ENCODE data around the gene MVK.

The MVK gene

DNA sequence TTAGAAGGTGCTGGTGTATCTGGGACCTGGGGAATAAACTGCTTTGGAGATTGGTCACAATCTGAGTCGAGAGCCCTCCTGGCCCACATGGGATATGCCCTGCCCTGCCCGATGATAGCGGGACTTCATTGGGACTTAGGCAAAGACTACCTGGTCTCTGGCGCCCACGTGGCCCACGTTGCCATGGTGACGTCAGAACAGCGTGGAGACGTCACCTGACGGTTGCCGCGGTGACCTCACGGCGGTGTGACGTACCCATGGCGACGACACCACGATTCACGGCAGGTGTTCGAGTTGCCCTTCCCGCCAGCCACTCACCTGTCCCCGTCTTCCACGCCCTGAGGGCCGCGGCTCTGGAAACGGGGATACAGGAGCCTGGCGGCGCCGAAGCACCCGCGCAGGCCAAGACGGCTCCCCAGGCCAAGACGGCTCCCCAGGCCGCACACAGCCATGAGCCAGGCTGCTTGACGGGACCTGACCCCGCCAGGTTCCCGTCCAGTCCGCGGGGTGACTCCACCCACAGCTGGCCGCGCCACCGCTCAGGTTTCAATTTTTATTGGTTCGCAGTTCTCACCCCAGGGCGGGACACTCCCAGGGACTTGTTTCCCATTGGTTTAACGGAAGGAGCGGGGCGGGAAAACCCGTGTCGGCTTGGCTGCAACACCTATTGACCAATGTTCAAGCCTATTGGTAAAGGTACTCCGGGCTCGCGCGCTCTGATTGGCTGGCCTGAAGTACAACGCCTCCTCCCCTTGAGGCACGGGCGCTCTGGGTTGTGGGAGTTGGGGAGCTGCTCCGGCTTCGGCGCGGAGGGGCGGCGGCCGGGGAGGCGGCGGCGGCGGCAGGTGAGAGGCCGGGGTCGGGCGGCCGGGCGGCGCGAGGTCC is at the start of gene MVK, which contains the start of gene MMAB:
Gene MVK (plus strand): TSS at position 766 of the 885 bp plus-strand sequence. CDS start 1,029 bp downstream, outside the sequence.
Gene MMAB (minus strand): TSS at position 476 of the 885 bp plus-strand sequence. CDS start 24 bp downstream, at position 452.
- Mint-ChIP-seq H3K27me3 (no peaks in the 10 kb centered on the region), H3K4me3 (peak within 1 kb of the TSS; percentile 89 to 91), H3K4me1 (peaks cover 34% of the 10 kb centered on the region), H3K9me3 (no peaks in the 10 kb centered on the region), H3K27ac (peak within 1 kb of the TSS; percentile 95 to 98)
- DNase-seq, result peak; percentile 97 to 100
- ATAC-seq, result peak; percentile 96

DNA sequence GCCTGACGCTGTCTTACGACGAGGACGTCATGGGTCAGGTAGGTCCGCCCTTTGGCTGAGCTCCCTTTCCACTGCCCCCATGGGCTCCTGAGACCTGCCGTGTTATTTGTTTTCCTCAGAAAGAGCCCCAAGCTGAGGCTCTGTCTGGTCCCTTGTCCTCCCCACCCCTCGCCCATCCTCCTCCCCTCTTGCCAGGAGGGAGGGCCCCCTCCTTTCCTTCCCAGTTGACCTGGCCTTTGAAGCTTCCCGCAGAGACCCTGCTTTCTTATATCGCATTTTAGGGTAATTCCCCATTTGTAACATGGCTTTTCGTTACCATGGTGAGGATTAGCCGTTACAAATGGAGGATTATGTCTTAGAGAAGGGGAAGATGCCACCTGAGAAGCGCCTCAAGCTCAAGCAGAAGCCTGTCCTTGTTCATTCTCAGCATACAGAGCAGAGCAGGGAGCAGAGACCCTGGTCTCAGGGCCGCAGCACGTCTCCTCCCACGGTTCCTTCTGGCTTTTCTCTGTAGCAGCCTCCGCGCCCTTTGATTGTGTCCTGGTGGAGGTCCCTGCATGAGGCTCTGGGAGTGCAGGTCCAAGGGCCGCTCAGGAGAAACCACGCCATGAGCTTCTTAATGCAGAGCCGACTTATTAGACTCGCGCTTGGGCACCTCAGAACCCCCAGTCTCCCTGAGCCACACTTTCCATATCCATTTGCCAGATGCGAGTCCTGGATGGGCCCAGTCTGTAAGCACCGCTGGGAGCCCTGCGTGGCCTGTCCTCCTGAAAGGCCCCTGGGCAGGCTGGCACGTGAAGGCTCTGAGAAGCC is 48.9 kb upstream of the MVK start:
- peak overlapping the region in 1 of 2 donors; percentile 59 for H3K27ac Mint-ChIP-seq
- H3K4me3 Mint-ChIP-seq, result no peak overlapping the region
- no peaks in the 10 kb centered on the region for H3K4me1 Mint-ChIP-seq
- H3K9me3 Mint-ChIP-seq, result no peaks in the 10 kb centered on the region
- DNase-seq (no peak), ATAC-seq (no peak)
- H3K27me3 Mint-ChIP-seq, result no peaks in the 10 kb centered on the region

DNA sequence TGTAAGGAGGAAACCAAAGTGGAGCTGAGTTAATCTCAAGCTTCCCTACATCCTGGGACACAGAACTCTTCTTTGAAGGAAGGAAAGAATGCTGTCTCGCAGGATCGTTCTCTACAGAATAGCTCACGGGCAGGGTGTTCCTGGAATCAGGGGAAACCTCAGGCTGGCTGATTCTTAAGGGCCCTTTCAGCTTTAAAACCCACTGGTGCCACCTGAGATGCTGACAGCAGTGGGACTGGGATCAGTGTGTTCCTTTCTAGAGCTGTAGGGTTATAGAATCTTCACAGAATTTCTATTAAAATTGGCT is 48.4 kb upstream of the MVK start:
- ATAC-seq (no peak), DNase-seq (no peak)
- Mint-ChIP-seq H3K4me1 (no peaks in the 10 kb centered on the region), H3K9me3 (no peaks in the 10 kb centered on the region), H3K27ac (peak overlapping the region in 1 of 2 donors; percentile 59), H3K4me3 (no peak overlapping the region), H3K27me3 (no peaks in the 10 kb centered on the region)

DNA sequence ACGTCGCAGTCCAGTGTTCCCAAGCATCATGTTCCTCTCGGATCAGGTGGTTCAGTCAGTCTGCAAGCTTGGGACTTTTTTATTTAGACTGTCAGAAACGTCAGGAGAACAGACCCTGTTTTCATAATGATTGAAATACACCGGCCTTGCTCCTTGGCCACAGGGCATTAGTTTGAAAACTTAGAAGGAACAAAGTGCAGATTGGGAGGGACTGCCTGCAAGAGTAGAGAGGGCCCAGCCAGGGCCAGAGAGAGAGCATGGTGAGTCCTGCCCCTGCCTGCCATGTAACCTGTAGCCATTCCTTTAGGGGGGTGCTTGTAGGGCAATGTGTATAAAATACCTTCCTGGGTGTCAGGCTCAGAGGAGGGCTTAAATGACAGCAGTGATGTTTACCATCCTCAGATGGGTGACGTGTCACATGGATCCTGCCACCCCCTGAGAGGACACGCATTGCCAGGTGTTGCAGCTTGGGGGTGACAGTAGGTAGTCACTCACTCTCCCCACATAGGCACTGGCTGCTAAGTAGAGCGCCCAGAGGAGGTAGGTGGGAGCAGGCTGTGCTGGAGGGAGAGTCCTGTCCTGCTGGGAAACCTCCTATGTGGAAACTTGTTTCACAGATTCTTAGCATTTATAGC is 46.0 kb upstream of the MVK start:
- no peak for DNase-seq
- peak overlapping the region in 1 of 2 donors; percentile 72 for H3K27ac Mint-ChIP-seq
- H3K27me3 Mint-ChIP-seq, result no peaks in the 10 kb centered on the region
- no peaks in the 10 kb centered on the region for H3K9me3 Mint-ChIP-seq
- no peak overlapping the region for H3K4me3 Mint-ChIP-seq
- no peak for ATAC-seq
- no peaks in the 10 kb centered on the region for H3K4me1 Mint-ChIP-seq

DNA sequence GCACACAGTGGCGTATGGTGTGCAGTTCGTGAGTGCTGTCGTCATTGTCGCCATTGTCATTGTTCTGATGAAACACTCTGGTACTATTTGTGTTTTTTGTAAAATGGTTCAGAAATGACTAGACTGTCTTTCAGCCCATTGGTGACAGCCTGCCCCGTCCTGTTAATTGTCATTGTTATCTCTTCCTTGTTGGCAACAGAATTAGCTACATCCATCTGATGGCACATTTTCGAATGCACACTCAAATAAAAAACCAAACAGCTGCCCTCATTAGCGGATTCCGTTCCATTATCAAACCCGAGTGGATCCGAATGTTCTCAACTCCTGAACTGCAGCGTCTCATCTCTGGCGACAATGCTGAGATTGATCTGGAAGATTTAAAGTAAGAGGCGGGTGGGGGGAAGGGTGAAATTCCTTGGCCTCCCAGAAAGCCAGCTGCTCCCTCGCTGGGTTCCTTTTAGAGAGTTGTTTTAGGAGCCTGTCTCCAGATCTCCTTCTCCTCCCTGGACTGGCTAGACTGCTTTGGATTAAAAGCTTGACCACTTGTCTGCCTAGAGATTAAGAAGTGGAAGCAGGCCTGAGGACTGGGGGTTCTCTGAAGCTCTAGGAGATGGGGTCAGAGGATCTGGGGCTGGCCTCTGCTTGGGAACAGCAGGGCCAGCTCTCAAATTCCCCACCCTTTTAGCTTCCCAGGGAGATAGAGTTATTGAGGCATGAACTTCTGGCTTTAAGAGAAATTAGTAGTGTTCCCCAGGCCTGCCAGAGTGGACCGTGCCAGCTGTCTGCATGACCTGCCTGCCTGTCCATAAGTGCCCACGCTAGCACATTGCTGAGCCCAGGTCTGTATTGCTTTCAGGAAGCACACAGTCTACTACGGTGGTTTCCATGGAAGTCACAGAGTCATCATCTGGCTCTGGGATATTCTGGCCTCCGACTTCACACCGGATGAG is 43.6 kb upstream of the MVK start:
- Mint-ChIP-seq H3K27me3 (no peaks in the 10 kb centered on the region), H3K27ac (peak overlapping the region; percentile 35 to 52), H3K9me3 (no peaks in the 10 kb centered on the region), H3K4me1 (no peaks in the 10 kb centered on the region), H3K4me3 (no peak overlapping the region)
- ATAC-seq (no peak), DNase-seq (no peak)

DNA sequence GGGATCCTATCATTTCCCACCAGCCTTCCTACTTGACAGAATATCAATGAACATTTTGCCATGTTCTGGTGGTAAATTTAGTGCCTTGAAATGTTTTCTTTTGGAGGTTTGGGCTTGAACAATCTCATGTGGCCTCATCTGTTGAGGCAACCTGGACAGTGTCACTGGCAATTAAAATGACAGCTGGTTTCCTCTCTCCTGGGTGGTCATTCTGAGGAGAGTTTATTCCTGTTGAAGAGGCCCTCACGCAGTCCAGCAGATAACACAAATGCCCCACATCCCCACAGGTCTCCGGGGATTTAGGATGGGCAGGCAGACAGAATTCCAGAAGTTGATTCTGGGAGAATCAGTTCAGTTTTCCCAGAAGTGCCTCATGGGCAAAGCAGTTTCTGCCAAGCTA is 42.2 kb upstream of the MVK start:
- H3K27me3 Mint-ChIP-seq, result no peaks in the 10 kb centered on the region
- DNase-seq (no peak), ATAC-seq (no peak)
- H3K4me3 Mint-ChIP-seq, result no peak overlapping the region
- H3K27ac Mint-ChIP-seq, result no peak overlapping the region
- no peaks in the 10 kb centered on the region for H3K9me3 Mint-ChIP-seq
- H3K4me1 Mint-ChIP-seq, result no peaks in the 10 kb centered on the region

DNA sequence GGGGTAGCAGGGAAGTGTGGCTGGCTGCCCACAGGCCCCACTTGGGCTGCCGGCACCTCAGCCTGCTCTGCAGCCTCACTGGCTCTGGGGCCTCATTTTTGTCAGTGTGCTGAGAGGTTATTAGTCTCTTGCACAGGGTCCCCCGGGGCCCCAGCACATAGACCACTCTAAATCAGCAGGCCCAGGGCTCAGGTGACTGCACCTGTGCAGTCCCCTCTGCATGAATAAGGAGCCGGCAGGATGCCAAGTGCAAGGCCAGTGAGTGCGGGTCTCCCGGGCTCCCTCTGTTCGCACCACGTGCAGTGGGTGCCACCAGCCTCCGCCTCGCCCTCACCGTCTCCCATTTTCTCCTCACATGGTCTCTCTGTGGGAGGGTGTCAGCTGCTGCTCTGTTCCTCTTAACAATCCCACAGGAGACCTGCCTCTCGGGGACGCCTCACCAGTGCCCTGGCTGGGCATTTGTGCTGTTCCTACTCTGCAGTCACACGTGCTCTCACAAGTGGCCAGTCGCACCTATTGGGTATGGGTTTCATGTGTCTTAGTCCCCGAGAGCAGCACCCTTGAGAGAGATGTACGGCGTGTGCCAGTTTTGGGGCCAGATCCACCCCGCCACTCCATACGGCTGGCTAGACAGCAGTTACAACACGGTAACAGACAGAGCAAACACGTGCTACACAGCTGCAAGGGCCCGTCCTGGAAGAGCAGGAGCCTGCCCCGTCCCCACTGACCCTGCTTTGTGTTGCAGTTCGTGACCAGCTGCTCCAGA is 40.7 kb upstream of the MVK start:
- peak; percentile 31 for ATAC-seq
- H3K9me3 Mint-ChIP-seq, result no peaks in the 10 kb centered on the region

DNA sequence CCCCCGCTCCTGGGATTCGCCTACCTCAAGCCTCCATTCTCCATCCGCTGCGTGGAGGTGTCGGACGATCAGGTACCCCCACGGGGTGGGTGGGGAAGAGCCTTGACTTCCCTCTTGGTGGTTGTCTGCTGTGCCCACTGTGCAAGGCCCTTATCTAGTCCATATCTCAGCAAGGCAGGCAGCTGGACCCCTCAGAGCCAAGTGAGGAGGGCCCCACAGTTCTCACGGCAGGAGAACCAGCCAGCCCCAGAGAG is 40.2 kb upstream of the MVK start:
- H3K27ac Mint-ChIP-seq, result no peak overlapping the region
- H3K27me3 Mint-ChIP-seq, result no peaks in the 10 kb centered on the region
- no peak for ATAC-seq
- H3K4me1 Mint-ChIP-seq, result no peaks in the 10 kb centered on the region
- no peak overlapping the region for H3K4me3 Mint-ChIP-seq
- no peaks in the 10 kb centered on the region for H3K9me3 Mint-ChIP-seq
- no peak for DNase-seq

More for the DNA sequence above, 40.7 kb upstream of the MVK start:
- Mint-ChIP-seq H3K27ac (peak overlapping the region in 1 of 2 donors; percentile 30), H3K4me3 (no peak overlapping the region), H3K27me3 (no peaks in the 10 kb centered on the region), H3K4me1 (no peaks in the 10 kb centered on the region)
- no peak for DNase-seq

DNA sequence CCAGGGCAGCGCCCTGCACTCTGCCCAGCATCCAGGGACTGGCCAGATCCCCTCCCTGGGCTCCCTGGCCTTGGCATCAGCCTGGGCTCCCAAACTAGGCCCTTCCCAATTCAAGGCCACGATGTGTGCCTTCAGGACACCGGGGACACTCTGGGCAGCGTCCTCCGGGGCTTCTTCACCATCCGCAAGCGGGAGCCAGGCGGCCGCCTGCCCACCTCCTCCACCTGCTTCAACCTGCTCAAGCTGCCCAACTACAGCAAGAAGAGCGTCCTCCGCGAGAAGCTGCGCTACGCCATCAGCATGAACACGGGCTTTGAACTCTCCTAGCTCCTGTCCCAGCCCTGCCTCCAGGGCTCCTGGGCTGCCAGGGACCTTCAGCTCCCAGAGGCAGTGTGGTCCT is 39.1 kb upstream of the MVK start:
- no peak overlapping the region for H3K27ac Mint-ChIP-seq
- H3K4me3 Mint-ChIP-seq, result no peak overlapping the region
- DNase-seq, result no peak
- H3K27me3 Mint-ChIP-seq, result no peaks in the 10 kb centered on the region
- no peaks in the 10 kb centered on the region for H3K9me3 Mint-ChIP-seq
- ATAC-seq, result no peak
- H3K4me1 Mint-ChIP-seq, result no peaks in the 10 kb centered on the region

DNA sequence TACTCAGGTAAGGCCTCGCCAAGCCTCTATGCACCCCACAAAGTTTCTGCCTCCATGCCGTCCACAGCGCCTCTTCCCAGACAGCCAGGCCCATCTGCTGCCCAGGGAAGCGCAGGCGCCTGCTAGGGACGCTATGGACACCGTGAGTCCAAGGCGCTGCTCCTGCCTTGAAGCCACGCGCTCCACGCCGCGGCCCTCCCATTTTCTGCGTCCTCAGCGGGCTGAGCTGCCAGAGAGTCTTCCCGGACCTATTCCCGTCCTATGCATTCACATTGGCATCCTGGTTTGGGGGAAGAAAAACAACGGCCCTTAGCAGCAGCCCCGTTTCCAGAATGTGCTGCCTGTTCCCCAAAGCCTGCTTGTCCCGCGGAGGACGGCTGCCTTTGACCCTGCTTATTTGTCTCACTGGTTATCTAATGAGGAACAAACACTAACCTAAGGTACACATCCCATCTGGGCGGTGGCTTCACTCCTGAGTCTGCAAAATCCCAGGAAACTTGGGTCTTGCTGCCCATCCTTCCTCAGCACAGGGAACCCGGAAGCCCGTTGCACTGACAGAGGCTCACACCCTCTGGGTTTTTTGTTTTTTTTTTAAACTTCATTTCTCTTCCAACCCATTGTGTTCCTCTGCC is 38.2 kb upstream of the MVK start:
- Mint-ChIP-seq H3K9me3 (no peaks in the 10 kb centered on the region), H3K27ac (peak overlapping the region in 1 of 2 donors; percentile 76), H3K4me1 (no peaks in the 10 kb centered on the region), H3K27me3 (no peaks in the 10 kb centered on the region), H3K4me3 (no peak overlapping the region)
- DNase-seq (no peak), ATAC-seq (no peak)

DNA sequence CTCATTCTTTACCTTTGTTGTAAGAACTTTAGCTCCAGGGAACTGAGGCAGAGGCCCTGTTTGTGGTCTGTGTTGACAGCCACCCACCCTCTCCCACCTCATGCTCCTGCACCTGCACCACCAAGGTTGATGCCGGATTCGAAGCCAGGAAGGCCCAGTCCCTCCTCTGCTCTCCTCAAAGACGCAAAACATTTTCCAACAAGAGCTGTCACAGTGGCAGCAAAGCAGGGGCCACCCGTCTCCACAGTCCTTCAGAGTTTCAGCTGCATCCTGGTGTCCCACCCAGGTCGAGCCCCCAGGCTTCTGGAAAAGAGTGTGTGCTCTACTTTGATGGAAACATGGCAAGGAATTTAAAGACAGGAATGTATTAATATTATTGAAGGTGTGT is 37.7 kb upstream of the MVK start:
- ATAC-seq, result no peak

DNA sequence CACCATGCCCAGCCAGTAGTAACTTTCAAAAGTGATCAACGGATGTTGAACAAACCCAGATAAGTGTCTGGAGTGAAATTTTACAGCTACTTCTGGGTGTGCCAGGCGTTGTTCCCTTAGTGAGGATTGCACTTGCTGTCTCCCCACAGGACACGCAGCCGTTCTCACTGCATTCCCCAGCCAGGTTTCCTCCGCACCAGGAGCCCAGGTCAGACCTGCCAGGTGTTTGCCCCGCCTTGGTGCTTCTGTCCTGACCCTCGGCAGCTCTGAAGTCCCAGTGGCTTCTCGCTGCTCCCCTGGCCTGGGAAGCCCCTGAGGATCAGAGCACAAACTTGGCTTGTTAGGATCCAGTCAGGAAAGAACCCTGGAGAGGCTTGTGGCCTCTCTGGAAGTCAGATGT is 36.5 kb upstream of the MVK start:
- peak overlapping the region in 1 of 2 donors; percentile 54 for H3K27ac Mint-ChIP-seq
- DNase-seq (no peak), ATAC-seq (no peak)
- no peak overlapping the region for H3K4me3 Mint-ChIP-seq
- H3K4me1 Mint-ChIP-seq, result no peaks in the 10 kb centered on the region
- no peaks in the 10 kb centered on the region for H3K27me3 Mint-ChIP-seq
- H3K9me3 Mint-ChIP-seq, result no peaks in the 10 kb centered on the region

More for the DNA sequence above, 37.7 kb upstream of the MVK start:
- H3K4me3 Mint-ChIP-seq, result no peak overlapping the region
- no peak for DNase-seq
- no peaks in the 10 kb centered on the region for H3K4me1 Mint-ChIP-seq
- no peaks in the 10 kb centered on the region for H3K27me3 Mint-ChIP-seq
- peak overlapping the region in 1 of 2 donors; percentile 76 for H3K27ac Mint-ChIP-seq
- H3K9me3 Mint-ChIP-seq, result no peaks in the 10 kb centered on the region

DNA sequence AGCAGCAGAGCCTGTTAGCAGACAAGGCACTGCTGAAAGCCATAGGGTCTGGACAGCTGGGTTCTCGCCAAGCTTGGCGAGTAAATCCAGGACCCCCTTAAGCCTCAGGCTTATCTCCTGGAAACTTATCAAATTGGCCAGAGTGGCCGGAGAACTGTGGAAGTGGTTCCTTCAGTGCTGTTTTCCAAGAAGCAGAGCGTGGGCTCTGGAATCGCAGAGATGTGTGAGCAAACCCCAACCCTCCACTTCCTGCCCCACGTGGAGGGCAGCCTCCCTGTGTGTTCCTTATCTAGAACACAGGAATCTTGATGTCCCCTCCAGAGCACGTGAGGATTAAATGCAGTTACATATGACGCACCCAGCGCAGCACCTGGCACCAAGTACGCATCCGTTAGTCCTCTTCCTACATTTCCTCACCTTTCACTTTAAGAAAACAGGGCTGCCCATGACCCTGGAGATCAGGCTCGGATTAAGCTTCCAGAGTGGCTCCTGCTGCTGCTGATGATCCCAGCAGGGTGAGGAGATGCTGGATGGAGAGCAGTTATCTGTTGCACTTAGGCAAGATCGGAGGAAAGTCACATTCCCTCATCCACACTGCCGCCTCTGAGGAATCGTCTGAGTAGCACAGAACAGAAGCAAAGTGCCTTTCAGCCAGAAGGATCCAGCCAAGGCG is 35.3 kb upstream of the MVK start:
- Mint-ChIP-seq H3K4me1 (no peaks in the 10 kb centered on the region), H3K27ac (no peak overlapping the region), H3K27me3 (no peaks in the 10 kb centered on the region), H3K4me3 (no peak overlapping the region), H3K9me3 (no peaks in the 10 kb centered on the region)
- ATAC-seq, result no peak
- no peak for DNase-seq

DNA sequence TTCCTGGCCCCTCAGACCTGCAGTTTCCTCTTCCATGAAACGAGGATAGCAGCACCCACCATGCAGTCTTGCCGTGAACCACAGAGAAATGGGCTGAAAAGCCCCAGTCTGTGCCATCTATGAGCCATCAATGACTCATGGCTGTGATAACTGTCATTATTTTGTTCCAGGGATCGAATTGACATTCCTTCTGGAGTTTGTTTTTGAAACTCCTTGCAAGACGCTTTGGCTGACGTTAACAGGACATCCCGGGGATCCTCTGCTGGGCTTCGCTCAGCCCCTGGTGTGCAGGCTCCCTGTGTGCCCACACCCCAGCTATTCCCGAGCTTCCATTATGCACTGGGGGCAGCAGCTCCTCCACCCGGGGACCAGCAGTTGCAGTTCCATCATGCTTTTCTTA is 34.1 kb upstream of the MVK start:
- H3K27ac Mint-ChIP-seq, result peak overlapping the region in 1 of 2 donors; percentile 46
- ATAC-seq (no peak), DNase-seq (no peak)
- no peaks in the 10 kb centered on the region for H3K27me3 Mint-ChIP-seq
- H3K9me3 Mint-ChIP-seq, result no peaks in the 10 kb centered on the region
- H3K4me1 Mint-ChIP-seq, result no peaks in the 10 kb centered on the region
- no peak overlapping the region for H3K4me3 Mint-ChIP-seq

Measured in stimulated activated naive CD8-positive, alpha-beta T cell treated with anti-CD3 and anti-CD28 coated beads, Interleukin-15, amount 100 ng/mL, for 72 hours (primary cell).